BE2C (cell line): ENCODE measurements around the gene NLRP12.

Source experiments
- DNase-seq: peaks from one replicate; pipeline ENCODE4 v3.0.0-alpha.2; 2020
- H3K27me3 ChIP-seq: fragments of 250-450 bp; sonication (Bioruptor Pico); 2 replicates; pipeline ENCODE4 v1.5.1; 2020; ENCODE audit warnings: mild to moderate bottlenecking
- H3K36me3 ChIP-seq: fragments of 250-450 bp; sonication (Bioruptor Pico); 2 replicates; pipeline ENCODE4 v1.5.1; 2020; ENCODE audit warnings: mild to moderate bottlenecking
- H3K4me1 ChIP-seq: fragments of 250-450 bp; sonication (Bioruptor Pico); 2 replicates; pipeline ENCODE4 v1.5.1; 2020
- H3K4me3 ChIP-seq: 2 replicates; pipeline ENCODE4 v1.5.1; 2011; ENCODE audit warnings: low read depth, low read length
- H3K9me3 ChIP-seq: fragments of 250-450 bp; sonication (Bioruptor Pico); 2 replicates; pipeline ENCODE4 v1.5.1; 2020
- CTCF ChIP-seq: IDR thresholded peaks from 2 replicates; pipeline ENCODE4 v1.5.1; 2012; ENCODE audit warnings: mild to moderate bottlenecking, low read depth, low read length

The NLRP12 gene

DNA sequence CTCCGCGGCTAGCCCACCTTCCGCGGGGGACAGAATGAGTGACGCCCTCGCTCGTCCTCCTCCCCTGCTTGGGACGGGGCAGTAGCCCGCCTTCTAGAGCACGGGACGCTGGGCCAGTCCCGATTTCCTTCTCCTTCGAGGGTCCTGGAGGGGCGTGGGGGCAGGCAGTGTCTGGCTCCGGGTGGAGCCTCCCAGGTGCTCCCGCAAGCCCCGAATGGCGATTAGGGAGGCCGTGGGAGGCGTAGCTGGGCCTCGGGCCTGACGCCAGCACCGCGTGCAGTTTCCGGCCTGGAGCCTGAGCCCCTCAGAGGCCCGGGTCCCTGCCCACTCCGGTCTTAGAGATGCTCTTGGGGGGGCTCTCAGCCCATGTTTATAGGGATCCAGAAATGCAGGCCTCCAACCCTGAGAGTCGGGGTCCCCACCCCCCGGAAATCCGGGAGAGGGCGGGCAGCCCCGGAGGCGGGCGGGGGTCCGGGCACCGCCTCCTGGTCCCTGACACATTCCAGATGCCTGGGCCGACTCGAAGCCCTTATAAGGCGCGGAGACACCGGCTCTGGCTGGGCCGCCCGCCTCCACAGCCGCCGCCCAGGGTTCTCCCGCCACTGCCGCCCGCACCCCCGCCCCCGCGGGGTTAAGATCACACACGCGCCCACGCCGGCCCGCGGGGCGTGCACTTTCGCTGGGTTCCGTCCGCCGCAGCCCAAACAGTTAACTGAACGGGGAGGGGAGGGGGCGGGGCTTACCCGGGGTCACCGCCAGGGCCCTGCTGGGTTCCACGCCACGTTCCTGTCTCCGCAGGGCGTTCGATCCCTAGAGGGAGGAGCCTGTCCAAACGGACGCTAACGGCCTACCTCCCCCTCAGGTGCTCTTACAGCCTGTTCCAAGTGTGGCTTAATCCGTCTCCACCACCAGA is 45.0 kb upstream of the NLRP12 start:
- peak; percentile 92 for DNase-seq
- H3K36me3 ChIP-seq: peaks cover 8% of the 10 kb centered on the region; the same call in 1 of the 2 replicates
- H3K4me3 ChIP-seq: peak overlapping the region; percentile 84

DNA sequence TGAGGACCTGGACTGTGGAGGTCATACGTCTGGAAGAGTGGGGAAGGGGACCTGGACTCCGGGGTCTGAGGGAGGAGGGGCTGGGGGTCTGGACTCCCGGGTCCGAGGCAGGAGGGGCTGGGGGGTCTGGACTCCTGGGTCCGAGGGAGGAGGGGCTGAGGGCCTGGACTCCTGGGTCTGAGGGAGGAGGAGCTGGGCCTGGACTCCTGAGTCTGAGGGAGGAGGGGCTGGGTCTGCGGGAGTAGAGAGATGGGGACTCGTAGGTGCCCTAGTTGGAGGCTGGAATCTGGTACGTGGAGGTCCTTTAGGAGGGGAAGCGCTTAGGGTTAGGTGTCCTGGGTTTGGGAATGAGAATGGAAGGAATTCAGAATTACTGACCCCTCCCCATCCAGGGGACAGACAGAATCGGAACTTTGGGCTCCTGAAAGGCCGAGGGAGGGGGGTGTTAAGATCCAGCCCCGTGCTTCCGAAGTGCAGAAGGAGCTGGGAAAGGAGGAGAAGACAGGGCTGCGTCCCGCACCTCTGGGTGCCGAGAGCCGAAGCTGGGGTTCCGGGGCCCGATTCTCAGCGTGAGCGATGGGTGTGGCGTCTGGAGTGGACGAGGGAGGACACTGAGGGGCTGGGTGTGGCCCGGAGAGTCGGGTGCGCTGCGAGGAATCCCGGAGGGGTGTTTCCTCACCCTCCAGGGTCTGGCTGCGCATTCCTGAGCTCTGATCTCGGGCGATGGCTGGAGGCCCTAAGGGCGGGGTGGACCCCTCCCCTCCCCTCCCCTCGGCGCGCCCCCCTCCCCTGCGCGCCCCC is 44.2 kb upstream of the NLRP12 start:
- DNase-seq: peak; percentile 51
- TF ChIP-seq CTCF: no peak
- H3K27me3 ChIP-seq: no peaks in the 10 kb centered on the region
- no peaks in the 10 kb centered on the region for H3K36me3 ChIP-seq
- H3K4me1 ChIP-seq: peaks cover 6% of the 10 kb centered on the region
- H3K9me3 ChIP-seq: no peaks in the 10 kb centered on the region
- peak overlapping the region; percentile 84 for H3K4me3 ChIP-seq

More for the DNA sequence above, 45.0 kb upstream of the NLRP12 start:
- Histone ChIP-seq H3K9me3 (no peaks in the 10 kb centered on the region), H3K4me1 (peaks cover 6% of the 10 kb centered on the region), H3K27me3 (no peaks in the 10 kb centered on the region)
- TF ChIP-seq CTCF: 0 out of 2 replicates have a peak, but pooled peaks have one; percentile 13

GRCh38 chr19:53867225-53868090 is 43.3 kb upstream of the NLRP12 start, which contains the start of gene MYADM:
Gene MYADM (plus strand): TSS chr19:53867883. CDS start chr19:53873530, 5,647 bp downstream.
- Histone ChIP-seq H3K9me3 (no peaks in the 10 kb centered on the region), H3K27me3 (no peaks in the 10 kb centered on the region), H3K36me3 (no peaks in the 10 kb centered on the region), H3K4me1 (peaks cover 6% of the 10 kb centered on the region), H3K4me3 (peak within 1 kb of the TSS; percentile 84)
- no peak for TF ChIP-seq CTCF
- peak; percentile 97 for DNase-seq

DNA sequence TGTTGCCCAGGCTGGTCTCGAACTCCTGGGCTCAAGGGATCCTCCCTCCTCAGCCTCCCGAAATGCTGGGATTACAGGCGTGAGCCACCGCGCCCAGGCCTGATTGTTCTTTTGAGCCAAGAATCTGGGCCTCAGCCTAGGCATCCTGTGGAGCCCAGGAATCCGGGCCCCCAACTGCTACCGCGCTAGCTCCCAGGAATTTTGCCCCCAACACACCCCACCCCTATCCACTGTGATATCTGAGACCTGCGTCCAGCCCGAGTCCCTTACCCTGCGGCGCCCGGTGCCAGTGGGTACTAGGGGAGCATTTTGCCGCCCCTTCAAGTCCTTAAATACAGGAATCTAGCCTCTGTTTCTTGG is 42.7 kb upstream of the NLRP12 start:
- no peak for DNase-seq
- H3K4me1 ChIP-seq: peaks cover 6% of the 10 kb centered on the region
- H3K36me3 ChIP-seq: no peaks in the 10 kb centered on the region
- no peaks in the 10 kb centered on the region for H3K27me3 ChIP-seq
- peak overlapping the region; percentile 31 for H3K4me3 ChIP-seq
- no peak for TF ChIP-seq CTCF
- no peaks in the 10 kb centered on the region for H3K9me3 ChIP-seq

- DNase-seq: peak; percentile 80
- Histone ChIP-seq H3K4me1 (peaks cover 6% of the 10 kb centered on the region), H3K36me3 (no peaks in the 10 kb centered on the region), H3K4me3 (peak overlapping the region; percentile 51), H3K9me3 (no peaks in the 10 kb centered on the region), H3K27me3 (no peaks in the 10 kb centered on the region)
- no peak for TF ChIP-seq CTCF
Measured at GRCh38 chr19:53865918-53866864, 42.1 kb upstream of the NLRP12 start.
